Aorta (tissue), 5 donors: ENCODE results near the gene SDCCAG8. TPM values are rescaled to one million over a fixed set of nuclear protein-coding genes. Genes with fewer than 3 reads are reported as not detected.

Experiments
- ATAC-seq: fragments of 200-7000 bp; cut with Tn5 transposase; one replicate; pipeline ENCODE4 v1.9.1; 2022; ENCODE audit warnings: moderate library complexity; ENCODE audit not compliant: low FRiP score
- DNase-seq, 2 donors: peaks; one replicate each; pipeline ENCODE4 v3.0.0-alpha.2; 2020
- H3K27ac ChIP-seq, 2 donors: one replicate each; pipeline ENCODE4 v1.5.1; 2013; ENCODE audit warnings: low read length in 2 of 2, mild to moderate bottlenecking in 2 of 2, moderate library complexity in 2 of 2, control low read depth in 1 of 2, inconsistent platforms in 1 of 2, low read depth in 1 of 2
- H3K27me3 ChIP-seq, 2 donors: one replicate each; pipeline ENCODE4 v1.6.1; 2013; ENCODE audit warnings: control low read depth in 1 of 2, low read length in 1 of 2, mild to moderate bottlenecking in 1 of 2, moderate library complexity in 1 of 2; ENCODE audit not compliant: insufficient read depth in 2 of 2, control insufficient read depth in 1 of 2
- H3K36me3 ChIP-seq, 2 donors: one replicate each; pipeline ENCODE4 v1.6.1; 2013; ENCODE audit warnings: control low read depth in 1 of 2, low read length in 1 of 2, mild to moderate bottlenecking in 1 of 2; ENCODE audit not compliant: insufficient read depth in 2 of 2, control insufficient read depth in 1 of 2
- H3K4me1 ChIP-seq, 2 donors: one replicate each; pipeline ENCODE4 v1.6.1; 2013; ENCODE audit warnings: low read length in 2 of 2, control low read depth in 1 of 2, mild to moderate bottlenecking in 1 of 2, moderate library complexity in 1 of 2; ENCODE audit not compliant: insufficient read depth in 2 of 2, control insufficient read depth in 1 of 2
- H3K4me3 ChIP-seq, 2 donors: one replicate each; pipeline ENCODE4 v1.5.1; 2013; ENCODE audit warnings: low read length in 2 of 2, control low read depth in 1 of 2, mild to moderate bottlenecking in 1 of 2
- H3K9me3 ChIP-seq: one replicate; pipeline ENCODE4 v1.6.1; 2013; ENCODE audit warnings: mild to moderate bottlenecking, low read length; ENCODE audit not compliant: control insufficient read depth
- WGBS, 2 donors: extraction: QIAGEN DNeasy Blood & Tissue Kit; methylation state at CpG; one replicate each; pipeline ENCODE4 v1.1.7; 2013; 5-methylcytosine and 5-hydroxymethylcytosine counted together
- intact Hi-C, 2 donors: fragments of 100-400 bp; cut with DNase I; formaldehyde crosslinking; loops; one replicate each; pipeline versions ENCODE4 v1.14.2 to v1.15.0; 2022
- polyA plus RNA-seq, 2 donors: library from polyadenylated mRNA; stranded (reverse); fragments of 200-250 nt; gene quantifications; one replicate each; pipeline ENCODE4 v1.2.3, GENCODE V29; 2013
- total RNA-seq, 2 donors: library from RNA; stranded (reverse); fragmentation: NEBNext Ultra II Directional; extraction: Animal tissue kit (Norgen Biotek cat#: 25700); gene quantifications; one replicate each; pipeline ENCODE4 v1.2.1, GENCODE V29; 2021
- donor health status: healthy with polysubstance abuse.
- donor health status: Bipolar disorder and iron deficiency.
- donor health status: DM: no; HTN: no; CAD: no.
- donor health status: DM: no; HTN: no; CAD: no.
- donor health status: DM: yes; HTN: yes; CAD: no.

Gene SDCCAG8
- total and polyA plus RNA-seq, 4 donors: 23.2 to 93.4 (median 32.1) TPM

- no peaks in the 10 kb centered on the region for H3K27me3 ChIP-seq
- no peak for DNase-seq
- ATAC-seq: no peak
- intact Hi-C loops: no loop called here
- no peak overlapping the region for H3K4me3 ChIP-seq
- 88 to 89% methylated on average over 21 of the region's 21 CpGs for WGBS, 2 donors
- no peaks in the 10 kb centered on the region for H3K4me1 ChIP-seq
- no peaks in the 10 kb centered on the region for H3K9me3 ChIP-seq
- no peak overlapping the region for H3K27ac ChIP-seq
- no peaks in the 10 kb centered on the region for H3K36me3 ChIP-seq
Observed at GRCh38 chr1:243489681-243490546, 234.1 kb downstream of the SDCCAG8 start.

GRCh38 chr1:243490748-243491686, 235.2 kb downstream of the SDCCAG8 start:
- ATAC-seq (no peak), DNase-seq (peak in 1 of 2 donors; percentile 44)
- no peaks in the 10 kb centered on the region for H3K27me3 ChIP-seq
- H3K27ac ChIP-seq: no peak overlapping the region
- H3K9me3 ChIP-seq: no peaks in the 10 kb centered on the region
- WGBS, 2 donors: 76 to 77% methylated on average over 8 of the region's 8 CpGs
- no peaks in the 10 kb centered on the region for H3K4me1 ChIP-seq
- no peaks in the 10 kb centered on the region for H3K36me3 ChIP-seq
- intact Hi-C loops: no loop called here
- no peak overlapping the region for H3K4me3 ChIP-seq

GRCh38 chr1:243493156-243494129, 237.6 kb downstream of the SDCCAG8 start:
- Histone ChIP-seq H3K36me3 (no peaks in the 10 kb centered on the region), H3K27ac (no peak overlapping the region), H3K4me1 (no peaks in the 10 kb centered on the region), H3K9me3 (no peaks in the 10 kb centered on the region), H3K27me3 (no peaks in the 10 kb centered on the region), H3K4me3 (no peak overlapping the region)
- DNase-seq (no peak), ATAC-seq (no peak)
- 82 to 87% methylated on average over 14 of the region's 14 CpGs for WGBS, 2 donors
- intact Hi-C loops: no loop called here

- no peak overlapping the region for H3K4me3 ChIP-seq
- no peaks in the 10 kb centered on the region for H3K4me1 ChIP-seq
- 91 to 92% methylated on average over 15 of the region's 15 CpGs for WGBS, 2 donors
- no peaks in the 10 kb centered on the region for H3K9me3 ChIP-seq
- no peaks in the 10 kb centered on the region for H3K36me3 ChIP-seq
- DNase-seq (no peak), ATAC-seq (no peak)
- intact Hi-C loops: no loop called here
- H3K27me3 ChIP-seq: no peaks in the 10 kb centered on the region
- H3K27ac ChIP-seq: no peak overlapping the region
Observed at GRCh38 chr1:243494741-243495431, 239.0 kb downstream of the SDCCAG8 start.

- Histone ChIP-seq H3K27ac (peak overlapping the region in 1 of 2 donors; percentile 9), H3K36me3 (no peaks in the 10 kb centered on the region), H3K9me3 (no peaks in the 10 kb centered on the region), H3K4me1 (no peaks in the 10 kb centered on the region), H3K4me3 (no peak overlapping the region), H3K27me3 (no peaks in the 10 kb centered on the region)
- WGBS, 2 donors: 66 to 75% methylated on average over 23 to 24 of the region's 24 CpGs
- ATAC-seq: peak; percentile 53
- intact Hi-C loops: no loop called here
- DNase-seq: peak in 1 of 2 donors; percentile 51
Observed at GRCh38 chr1:243495442-243496186, 239.8 kb downstream of the SDCCAG8 start.

- intact Hi-C loops: no loop called here
- H3K27ac ChIP-seq: peak overlapping the region in 1 of 2 donors; percentile 9
- no peak overlapping the region for H3K4me3 ChIP-seq
Observed at GRCh38 chr1:243496187-243496646, 240.4 kb downstream of the SDCCAG8 start.

GRCh38 chr1:243496806-243497205, 241.0 kb downstream of the SDCCAG8 start:
- Histone ChIP-seq H3K36me3 (no peaks in the 10 kb centered on the region), H3K4me1 (no peaks in the 10 kb centered on the region), H3K9me3 (no peaks in the 10 kb centered on the region), H3K27me3 (no peaks in the 10 kb centered on the region), H3K27ac (no peak overlapping the region), H3K4me3 (no peak overlapping the region)
- 95 to 96% methylated on average over 11 of the region's 11 CpGs for WGBS, 2 donors
- intact Hi-C loops: no loop called here
- DNase-seq (no peak), ATAC-seq (no peak)

More at GRCh38 chr1:243496187-243496646, 240.4 kb downstream of the SDCCAG8 start:
- no peaks in the 10 kb centered on the region for H3K9me3 ChIP-seq
- no peaks in the 10 kb centered on the region for H3K4me1 ChIP-seq
- ATAC-seq (peak; percentile 45), DNase-seq (peak in 1 of 2 donors; percentile 62)
- H3K36me3 ChIP-seq: no peaks in the 10 kb centered on the region
- 52 to 54% methylated on average over 19 of the region's 19 CpGs for WGBS, 2 donors
- no peaks in the 10 kb centered on the region for H3K27me3 ChIP-seq
